ENCODE measurements around the gene LRBA. TPM values are rescaled to one million over a fixed set of nuclear protein-coding genes. Genes with fewer than 3 reads are reported as not detected.

Gene LRBA
- total RNA-seq, 1 experiment from 2014 or later: 69.1 TPM

DNA sequence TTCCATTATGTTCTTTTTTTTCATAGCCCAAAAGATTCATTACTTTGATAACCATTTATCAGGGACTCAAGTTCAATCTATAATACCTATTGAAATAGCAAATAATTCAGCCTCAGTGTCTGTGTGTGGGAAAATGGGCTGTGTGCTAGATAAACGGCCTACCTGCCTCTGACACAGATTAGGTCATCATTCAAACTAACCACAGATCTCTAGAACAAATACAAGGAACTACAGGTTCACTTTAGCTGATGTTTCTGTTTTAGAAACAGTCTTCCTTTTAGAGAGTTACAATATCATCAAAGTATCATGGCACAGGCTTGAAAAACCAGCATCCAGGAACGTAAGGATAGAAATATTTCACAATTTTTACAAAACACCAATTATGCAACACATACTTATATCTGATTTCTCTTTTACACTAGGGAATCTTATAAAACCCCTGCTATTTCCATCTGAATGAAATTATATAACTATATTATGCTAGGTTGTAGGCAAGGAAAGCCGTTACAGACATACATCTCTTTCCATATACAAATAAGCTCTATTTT, 489.7 kb downstream of the LRBA start:
- H3K9me3 Mint-ChIP-seq: no peaks in the 10 kb centered on the region
- no peaks in the 10 kb centered on the region for H3K27me3 Mint-ChIP-seq (ENCODE audit: low read depth)
- CTCF ChIA-PET: no interaction called here
- H3K36me3 Mint-ChIP-seq: no peaks in the 10 kb centered on the region
- TF ChIP-seq ATF1 (CRISPR knock-in tag; IDR thresholded peaks at IDR 0.05) (no peak), TP53 (CRISPR knock-in tag; IDR thresholded peaks at IDR 0.05) (no peak), JAZF1 (CRISPR knock-in tag; IDR thresholded peaks at IDR 0.05) (no peak), KAT7 (CRISPR knock-in tag; IDR thresholded peaks at IDR 0.05; ENCODE audit: borderline replicate concordance) (no peak)
- TF ChIP-seq, protein P1, sequence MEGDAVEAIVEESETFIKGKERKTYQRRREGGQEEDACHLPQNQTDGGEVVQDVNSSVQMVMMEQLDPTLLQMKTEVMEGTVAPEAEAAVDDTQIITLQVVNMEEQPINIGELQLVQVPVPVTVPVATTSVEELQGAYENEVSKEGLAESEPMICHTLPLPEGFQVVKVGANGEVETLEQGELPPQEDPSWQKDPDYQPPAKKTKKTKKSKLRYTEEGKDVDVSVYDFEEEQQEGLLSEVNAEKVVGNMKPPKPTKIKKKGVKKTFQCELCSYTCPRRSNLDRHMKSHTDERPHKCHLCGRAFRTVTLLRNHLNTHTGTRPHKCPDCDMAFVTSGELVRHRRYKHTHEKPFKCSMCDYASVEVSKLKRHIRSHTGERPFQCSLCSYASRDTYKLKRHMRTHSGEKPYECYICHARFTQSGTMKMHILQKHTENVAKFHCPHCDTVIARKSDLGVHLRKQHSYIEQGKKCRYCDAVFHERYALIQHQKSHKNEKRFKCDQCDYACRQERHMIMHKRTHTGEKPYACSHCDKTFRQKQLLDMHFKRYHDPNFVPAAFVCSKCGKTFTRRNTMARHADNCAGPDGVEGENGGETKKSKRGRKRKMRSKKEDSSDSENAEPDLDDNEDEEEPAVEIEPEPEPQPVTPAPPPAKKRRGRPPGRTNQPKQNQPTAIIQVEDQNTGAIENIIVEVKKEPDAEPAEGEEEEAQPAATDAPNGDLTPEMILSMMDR (IDR thresholded peaks at IDR 0.05): no peak
- TF ChIP-seq, protein P2, sequence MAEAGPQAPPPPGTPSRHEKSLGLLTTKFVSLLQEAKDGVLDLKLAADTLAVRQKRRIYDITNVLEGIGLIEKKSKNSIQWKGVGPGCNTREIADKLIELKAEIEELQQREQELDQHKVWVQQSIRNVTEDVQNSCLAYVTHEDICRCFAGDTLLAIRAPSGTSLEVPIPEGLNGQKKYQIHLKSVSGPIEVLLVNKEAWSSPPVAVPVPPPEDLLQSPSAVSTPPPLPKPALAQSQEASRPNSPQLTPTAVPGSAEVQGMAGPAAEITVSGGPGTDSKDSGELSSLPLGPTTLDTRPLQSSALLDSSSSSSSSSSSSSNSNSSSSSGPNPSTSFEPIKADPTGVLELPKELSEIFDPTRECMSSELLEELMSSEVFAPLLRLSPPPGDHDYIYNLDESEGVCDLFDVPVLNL (CRISPR knock-in tag; IDR thresholded peaks at IDR 0.05; ENCODE audit: borderline replicate concordance, low read depth): no peak
- TF ChIP-seq, protein P3, sequence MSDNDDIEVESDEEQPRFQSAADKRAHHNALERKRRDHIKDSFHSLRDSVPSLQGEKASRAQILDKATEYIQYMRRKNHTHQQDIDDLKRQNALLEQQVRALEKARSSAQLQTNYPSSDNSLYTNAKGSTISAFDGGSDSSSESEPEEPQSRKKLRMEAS (CRISPR knock-in tag; IDR thresholded peaks at IDR 0.05): no peak
- DNase-seq (ENCODE audit: low spot score) (no peak), ATAC-seq (no peak)
- H3K4me3 Mint-ChIP-seq: no peak overlapping the region
- no peaks in the 10 kb centered on the region for H3K4me1 Mint-ChIP-seq
- POLR2A ChIA-PET: no interaction called here
- peak overlapping the region; percentile 6; the same call in 1 of the 2 replicates for H3K27ac Mint-ChIP-seq

DNA sequence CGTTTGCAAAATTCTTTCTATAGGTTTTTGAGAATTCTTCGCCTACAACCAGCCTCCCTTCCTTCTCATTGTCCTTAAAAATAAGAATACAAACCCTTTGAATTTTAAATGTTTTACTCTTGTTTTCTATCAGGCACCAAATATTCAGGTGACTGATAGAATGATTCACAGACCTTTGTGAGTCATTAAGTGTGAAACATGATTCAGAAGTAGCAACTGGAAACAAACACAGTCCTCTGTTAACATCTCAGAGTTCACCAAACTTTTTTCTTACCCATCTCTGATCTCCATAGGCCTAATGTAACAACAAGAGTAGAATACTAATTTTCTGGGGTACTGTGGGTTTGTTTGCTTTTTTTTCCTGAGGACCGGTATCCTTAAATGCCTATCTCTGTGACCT, 496.5 kb downstream of the LRBA start:
- no peak overlapping the region for H3K4me3 Mint-ChIP-seq
- TF ChIP-seq RELA (CRISPR knock-in tag; IDR thresholded peaks at IDR 0.05; ENCODE audit: borderline replicate concordance): no peak
- TF ChIP-seq FOXJ3 (CRISPR knock-in tag; IDR thresholded peaks at IDR 0.05; ENCODE audit: borderline replicate concordance): no peak
- TF ChIP-seq TCF7 (CRISPR knock-in tag; IDR thresholded peaks at IDR 0.05; ENCODE audit: low read depth): no peak
- TF ChIP-seq, protein P3 (CRISPR knock-in tag; IDR thresholded peaks at IDR 0.05): no peak
- TF ChIP-seq ZNF317 (CRISPR knock-in tag; IDR thresholded peaks at IDR 0.05; ENCODE audit: borderline replicate concordance, low read depth): no peak
- no peak for TF ChIP-seq ZNF121 (CRISPR knock-in tag; IDR thresholded peaks at IDR 0.05)
- TF ChIP-seq IRF2 (CRISPR knock-in tag; IDR thresholded peaks at IDR 0.05; ENCODE audit: borderline replicate concordance, low read depth): no peak
- 0 out of 2 replicates have a peak, but pooled peaks cover 4% of the 10 kb centered on the region for H3K36me3 Mint-ChIP-seq
- peaks cover 2% of the 10 kb centered on the region; the same call in 1 of the 2 replicates for H3K9me3 Mint-ChIP-seq
- ATAC-seq (no peak), DNase-seq (ENCODE audit: low spot score) (no peak)
- peaks cover 6% of the 10 kb centered on the region for H3K4me1 Mint-ChIP-seq
- ChIA-PET CTCF (no interaction called here), POLR2A (no interaction called here)
- H3K27ac Mint-ChIP-seq: peak overlapping the region; percentile 72
- H3K27me3 Mint-ChIP-seq (ENCODE audit: low read depth): no peaks in the 10 kb centered on the region

DNA sequence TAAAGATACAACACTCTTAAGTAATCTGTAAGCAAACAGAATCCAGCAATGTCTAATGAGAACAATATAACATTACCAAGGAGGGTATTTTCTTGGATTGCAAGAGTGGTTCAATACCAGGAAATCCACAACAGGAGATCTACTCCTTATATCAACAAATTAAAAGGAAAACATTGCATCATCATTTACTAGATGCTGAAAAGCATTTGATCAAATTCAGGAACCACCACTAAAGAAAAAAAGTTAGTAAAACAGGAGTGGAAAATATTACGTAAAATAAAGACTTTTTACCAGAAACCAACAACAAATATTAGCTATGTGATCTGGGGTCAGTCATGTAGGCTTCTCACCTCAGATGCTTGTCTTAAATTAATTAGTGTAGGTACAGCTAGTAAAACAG, 499.9 kb downstream of the LRBA start:
- no peak overlapping the region for H3K4me3 Mint-ChIP-seq
- POLR2A ChIA-PET: no interaction called here
- CTCF ChIA-PET: no interaction called here
- ATAC-seq: no peak
- H3K9me3 Mint-ChIP-seq: peaks cover 4% of the 10 kb centered on the region; the same call in 1 of the 2 replicates
- DNase-seq (ENCODE audit: low spot score): no peak
- H3K27ac Mint-ChIP-seq: no peak overlapping the region
- H3K27me3 Mint-ChIP-seq (ENCODE audit: low read depth): no peaks in the 10 kb centered on the region
- H3K36me3 Mint-ChIP-seq: 0 out of 2 replicates have a peak, but pooled peaks cover 5% of the 10 kb centered on the region
- peaks cover 6% of the 10 kb centered on the region for H3K4me1 Mint-ChIP-seq
- TF ChIP-seq FOXJ3 (CRISPR knock-in tag; IDR thresholded peaks at IDR 0.05; ENCODE audit: borderline replicate concordance): no peak
- TF ChIP-seq, protein P4, sequence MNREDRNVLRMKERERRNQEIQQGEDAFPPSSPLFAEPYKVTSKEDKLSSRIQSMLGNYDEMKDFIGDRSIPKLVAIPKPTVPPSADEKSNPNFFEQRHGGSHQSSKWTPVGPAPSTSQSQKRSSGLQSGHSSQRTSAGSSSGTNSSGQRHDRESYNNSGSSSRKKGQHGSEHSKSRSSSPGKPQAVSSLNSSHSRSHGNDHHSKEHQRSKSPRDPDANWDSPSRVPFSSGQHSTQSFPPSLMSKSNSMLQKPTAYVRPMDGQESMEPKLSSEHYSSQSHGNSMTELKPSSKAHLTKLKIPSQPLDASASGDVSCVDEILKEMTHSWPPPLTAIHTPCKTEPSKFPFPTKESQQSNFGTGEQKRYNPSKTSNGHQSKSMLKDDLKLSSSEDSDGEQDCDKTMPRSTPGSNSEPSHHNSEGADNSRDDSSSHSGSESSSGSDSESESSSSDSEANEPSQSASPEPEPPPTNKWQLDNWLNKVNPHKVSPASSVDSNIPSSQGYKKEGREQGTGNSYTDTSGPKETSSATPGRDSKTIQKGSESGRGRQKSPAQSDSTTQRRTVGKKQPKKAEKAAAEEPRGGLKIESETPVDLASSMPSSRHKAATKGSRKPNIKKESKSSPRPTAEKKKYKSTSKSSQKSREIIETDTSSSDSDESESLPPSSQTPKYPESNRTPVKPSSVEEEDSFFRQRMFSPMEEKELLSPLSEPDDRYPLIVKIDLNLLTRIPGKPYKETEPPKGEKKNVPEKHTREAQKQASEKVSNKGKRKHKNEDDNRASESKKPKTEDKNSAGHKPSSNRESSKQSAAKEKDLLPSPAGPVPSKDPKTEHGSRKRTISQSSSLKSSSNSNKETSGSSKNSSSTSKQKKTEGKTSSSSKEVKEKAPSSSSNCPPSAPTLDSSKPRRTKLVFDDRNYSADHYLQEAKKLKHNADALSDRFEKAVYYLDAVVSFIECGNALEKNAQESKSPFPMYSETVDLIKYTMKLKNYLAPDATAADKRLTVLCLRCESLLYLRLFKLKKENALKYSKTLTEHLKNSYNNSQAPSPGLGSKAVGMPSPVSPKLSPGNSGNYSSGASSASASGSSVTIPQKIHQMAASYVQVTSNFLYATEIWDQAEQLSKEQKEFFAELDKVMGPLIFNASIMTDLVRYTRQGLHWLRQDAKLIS (CRISPR knock-in tag; IDR thresholded peaks at IDR 0.05; ENCODE audit: borderline replicate concordance): no peak
- TF ChIP-seq ZNF671 (CRISPR knock-in tag; IDR thresholded peaks at IDR 0.05): no peak
- no peak for TF ChIP-seq KAT7 (CRISPR knock-in tag; IDR thresholded peaks at IDR 0.05; ENCODE audit: borderline replicate concordance)
- TF ChIP-seq, protein P5, sequence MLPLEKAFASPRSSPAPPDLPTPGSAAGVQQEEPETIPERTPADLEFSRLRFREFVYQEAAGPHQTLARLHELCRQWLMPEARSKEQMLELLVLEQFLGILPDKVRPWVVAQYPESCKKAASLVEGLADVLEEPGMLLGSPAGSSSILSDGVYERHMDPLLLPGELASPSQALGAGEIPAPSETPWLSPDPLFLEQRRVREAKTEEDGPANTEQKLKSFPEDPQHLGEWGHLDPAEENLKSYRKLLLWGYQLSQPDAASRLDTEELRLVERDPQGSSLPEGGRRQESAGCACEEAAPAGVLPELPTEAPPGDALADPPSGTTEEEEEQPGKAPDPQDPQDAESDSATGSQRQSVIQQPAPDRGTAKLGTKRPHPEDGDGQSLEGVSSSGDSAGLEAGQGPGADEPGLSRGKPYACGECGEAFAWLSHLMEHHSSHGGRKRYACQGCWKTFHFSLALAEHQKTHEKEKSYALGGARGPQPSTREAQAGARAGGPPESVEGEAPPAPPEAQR (CRISPR knock-in tag; IDR thresholded peaks at IDR 0.05): no peak
- TF ChIP-seq FOXP1 (CRISPR knock-in tag; IDR thresholded peaks at IDR 0.05; ENCODE audit: borderline replicate concordance): no peak
